ENCODE measurements around the gene ERN1.

The ERN1 gene

DNA sequence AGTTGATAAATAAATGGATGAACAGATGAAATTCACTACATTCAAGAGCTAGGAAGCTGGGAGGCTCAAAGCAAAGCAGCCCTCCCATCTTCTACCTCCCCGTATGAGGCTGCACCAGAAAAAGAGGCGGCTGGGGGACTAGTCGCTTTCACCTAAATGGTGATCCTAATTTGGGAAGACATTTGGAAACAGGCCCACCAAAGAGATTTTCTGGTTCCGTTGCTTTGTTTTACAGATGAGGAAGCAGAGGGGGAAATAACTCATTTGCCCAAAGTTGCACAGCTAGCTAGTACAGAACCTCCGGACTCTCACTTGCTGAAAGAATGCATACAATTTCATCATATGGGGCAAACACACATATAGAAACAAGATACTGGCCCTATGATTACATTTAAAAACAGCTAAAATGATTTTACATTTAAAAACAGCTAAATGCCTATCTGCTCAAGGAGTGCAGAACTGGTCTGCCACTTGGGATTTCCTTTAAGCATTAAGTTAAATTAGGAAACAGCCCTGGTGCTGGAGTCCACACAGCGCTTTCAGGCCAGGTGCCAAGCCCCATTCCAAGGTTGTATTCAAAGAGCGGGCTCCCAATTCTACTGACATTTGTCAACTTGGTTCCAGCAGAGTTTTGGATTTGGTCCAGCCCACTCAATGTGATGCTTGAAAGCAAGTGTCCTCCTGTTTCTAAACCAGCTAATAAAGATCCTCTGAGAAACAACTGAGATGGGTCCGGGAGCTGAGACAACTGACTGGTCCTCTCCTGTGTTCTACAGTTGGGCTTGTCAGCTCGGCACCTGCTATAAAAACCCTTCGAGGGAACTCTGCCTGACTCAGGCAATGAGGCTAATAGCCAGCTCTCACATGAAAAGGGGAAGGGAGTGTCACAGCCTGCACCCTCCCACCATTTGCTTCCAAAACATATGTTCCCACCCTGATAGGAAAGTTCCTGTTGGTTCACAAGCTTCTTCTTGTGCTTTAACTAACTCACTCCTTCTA lies 11.7 kb downstream of the ERN1 start:
- Histone ChIP-seq H3K36me3 (ENCODE audit: control insufficient read depth in 2 of 2, insufficient read depth in 1 of 2, low read length in 2 of 2) (no peaks in the 10 kb centered on the region), H3K9me3 (ENCODE audit: control insufficient read depth, insufficient read depth, low read depth, low read length) (no peaks in the 10 kb centered on the region), H3K27ac (ENCODE audit: extremely low read depth, low read depth, low read length) (no peak overlapping the region), H3K4me3 (ENCODE audit: low read depth, low read length) (no peak overlapping the region), H3K4me1 (ENCODE audit: control insufficient read depth, insufficient read depth, low read length) (peaks cover 3% of the 10 kb centered on the region; the same call in 1 of the 2 replicates)
- POLR2A ChIA-PET, result interaction anchor here (0.5 to 1.7 kb wide), 3 partner anchors 11 to 938 kb away, joined by 3 to 4 read pairs (median 3); partner anchors contain the start of gene GNA13
- CTCF ChIA-PET, result interaction anchor here (0.6 to 1.1 kb wide), 2 partner anchors 8 to 36 kb away, joined by 4 to 7 read pairs; no protein-coding TSS in a partner anchor
- TF ChIP-seq, protein P1, sequence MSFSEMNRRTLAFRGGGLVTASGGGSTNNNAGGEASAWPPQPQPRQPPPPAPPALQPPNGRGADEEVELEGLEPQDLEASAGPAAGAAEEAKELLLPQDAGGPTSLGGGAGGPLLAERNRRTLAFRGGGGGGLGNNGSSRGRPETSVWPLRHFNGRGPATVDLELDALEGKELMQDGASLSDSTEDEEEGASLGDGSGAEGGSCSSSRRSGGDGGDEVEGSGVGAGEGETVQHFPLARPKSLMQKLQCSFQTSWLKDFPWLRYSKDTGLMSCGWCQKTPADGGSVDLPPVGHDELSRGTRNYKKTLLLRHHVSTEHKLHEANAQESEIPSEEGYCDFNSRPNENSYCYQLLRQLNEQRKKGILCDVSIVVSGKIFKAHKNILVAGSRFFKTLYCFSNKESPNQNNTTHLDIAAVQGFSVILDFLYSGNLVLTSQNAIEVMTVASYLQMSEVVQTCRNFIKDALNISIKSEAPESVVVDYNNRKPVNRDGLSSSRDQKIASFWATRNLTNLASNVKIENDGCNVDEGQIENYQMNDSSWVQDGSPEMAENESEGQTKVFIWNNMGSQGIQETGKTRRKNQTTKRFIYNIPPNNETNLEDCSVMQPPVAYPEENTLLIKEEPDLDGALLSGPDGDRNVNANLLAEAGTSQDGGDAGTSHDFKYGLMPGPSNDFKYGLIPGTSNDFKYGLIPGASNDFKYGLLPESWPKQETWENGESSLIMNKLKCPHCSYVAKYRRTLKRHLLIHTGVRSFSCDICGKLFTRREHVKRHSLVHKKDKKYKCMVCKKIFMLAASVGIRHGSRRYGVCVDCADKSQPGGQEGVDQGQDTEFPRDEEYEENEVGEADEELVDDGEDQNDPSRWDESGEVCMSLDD (tag by site-specific recombination; IDR thresholded peaks at IDR 0.05), result no peak
- TF ChIP-seq, protein P2, sequence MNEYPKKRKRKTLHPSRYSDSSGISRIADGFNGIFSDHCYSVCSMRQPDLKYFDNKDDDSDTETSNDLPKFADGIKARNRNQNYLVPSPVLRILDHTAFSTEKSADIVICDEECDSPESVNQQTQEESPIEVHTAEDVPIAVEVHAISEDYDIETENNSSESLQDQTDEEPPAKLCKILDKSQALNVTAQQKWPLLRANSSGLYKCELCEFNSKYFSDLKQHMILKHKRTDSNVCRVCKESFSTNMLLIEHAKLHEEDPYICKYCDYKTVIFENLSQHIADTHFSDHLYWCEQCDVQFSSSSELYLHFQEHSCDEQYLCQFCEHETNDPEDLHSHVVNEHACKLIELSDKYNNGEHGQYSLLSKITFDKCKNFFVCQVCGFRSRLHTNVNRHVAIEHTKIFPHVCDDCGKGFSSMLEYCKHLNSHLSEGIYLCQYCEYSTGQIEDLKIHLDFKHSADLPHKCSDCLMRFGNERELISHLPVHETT (tag by site-specific recombination; IDR thresholded peaks at IDR 0.05), result no peak
- TF ChIP-seq KLF10 (tag by site-specific recombination; IDR thresholded peaks at IDR 0.05) (0 out of 2 replicates have a peak, but pooled peaks have one; percentile 11), ZFP37 (tag by site-specific recombination; IDR thresholded peaks at IDR 0.05) (no peak), ZNF433 (tag by site-specific recombination; IDR thresholded peaks at IDR 0.05; ENCODE audit: low read depth) (no peak), ZNF292 (tag by site-specific recombination; IDR thresholded peaks at IDR 0.05; ENCODE audit: borderline replicate concordance, low read depth) (no peak), ZNF416 (tag by site-specific recombination; IDR thresholded peaks at IDR 0.05) (no peak), ZXDB (tag by site-specific recombination; IDR thresholded peaks at IDR 0.05) (no peak), ZNF785 (tag by site-specific recombination; IDR thresholded peaks at IDR 0.05) (no peak), ZNF324 (tag by site-specific recombination; IDR thresholded peaks at IDR 0.05) (no peak), SP2 (tag by site-specific recombination; IDR thresholded peaks at IDR 0.05) (peak; percentile 26; the same call in 1 of the 2 replicates), ZNF776 (tag by site-specific recombination; IDR thresholded peaks at IDR 0.05; ENCODE audit: borderline replicate concordance) (no peak), ZNF202 (tag by site-specific recombination; IDR thresholded peaks at IDR 0.05; ENCODE audit: borderline replicate concordance) (no peak), ZNF140 (tag by site-specific recombination; IDR thresholded peaks at IDR 0.05) (no peak), ZNF544 (tag by site-specific recombination; IDR thresholded peaks at IDR 0.05) (no peak), ZNF843 (tag by site-specific recombination; IDR thresholded peaks at IDR 0.05) (no peak), ZFHX2 (tag by site-specific recombination; conservative IDR thresholded peaks at IDR 0.05) (no peak), BCL11B (tag by site-specific recombination; IDR thresholded peaks at IDR 0.05; ENCODE audit: low read depth) (no peak), ZNF341 (tag by site-specific recombination; IDR thresholded peaks at IDR 0.05; ENCODE audit: low read depth) (no peak), ZNF302 (tag by site-specific recombination; IDR thresholded peaks at IDR 0.05; ENCODE audit: low read depth) (no peak), EGR2 (tag by site-specific recombination; IDR thresholded peaks at IDR 0.05; ENCODE audit: low read depth) (no peak), ZNF510 (tag by site-specific recombination; IDR thresholded peaks at IDR 0.05; ENCODE audit: insufficient replicate concordance) (no peak)
- TF ChIP-seq, protein P3, sequence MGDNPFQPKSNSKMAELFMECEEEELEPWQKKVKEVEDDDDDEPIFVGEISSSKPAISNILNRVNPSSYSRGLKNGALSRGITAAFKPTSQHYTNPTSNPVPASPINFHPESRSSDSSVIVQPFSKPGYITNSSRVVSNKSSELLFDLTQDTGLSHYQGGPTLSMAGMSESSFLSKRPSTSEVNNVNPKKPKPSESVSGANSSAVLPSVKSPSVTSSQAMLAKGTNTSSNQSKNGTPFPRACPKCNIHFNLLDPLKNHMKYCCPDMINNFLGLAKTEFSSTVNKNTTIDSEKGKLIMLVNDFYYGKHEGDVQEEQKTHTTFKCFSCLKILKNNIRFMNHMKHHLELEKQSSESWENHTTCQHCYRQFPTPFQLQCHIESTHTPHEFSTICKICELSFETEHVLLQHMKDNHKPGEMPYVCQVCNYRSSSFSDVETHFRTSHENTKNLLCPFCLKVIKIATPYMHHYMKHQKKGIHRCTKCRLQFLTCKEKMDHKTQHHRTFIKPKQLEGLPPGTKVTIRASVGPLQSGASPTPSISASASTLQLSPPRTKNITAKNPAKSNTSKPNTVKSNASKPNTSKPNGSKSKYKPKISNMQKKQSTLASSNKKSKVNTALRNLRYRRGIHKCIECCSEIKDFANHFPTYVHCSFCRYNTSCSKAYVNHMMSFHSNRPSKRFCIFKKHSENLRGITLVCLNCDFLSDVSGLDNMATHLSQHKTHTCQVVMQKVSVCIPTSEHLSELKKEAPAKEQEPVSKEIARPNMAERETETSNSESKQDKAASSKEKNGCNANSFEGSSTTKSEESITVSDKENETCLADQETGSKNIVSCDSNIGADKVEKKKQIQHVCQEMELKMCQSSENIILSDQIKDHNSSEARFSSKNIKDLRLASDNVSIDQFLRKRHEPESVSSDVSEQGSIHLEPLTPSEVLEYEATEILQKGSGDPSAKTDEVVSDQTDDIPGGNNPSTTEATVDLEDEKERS (tag by site-specific recombination; IDR thresholded peaks at IDR 0.05), result no peak
- TF ChIP-seq, protein P4, sequence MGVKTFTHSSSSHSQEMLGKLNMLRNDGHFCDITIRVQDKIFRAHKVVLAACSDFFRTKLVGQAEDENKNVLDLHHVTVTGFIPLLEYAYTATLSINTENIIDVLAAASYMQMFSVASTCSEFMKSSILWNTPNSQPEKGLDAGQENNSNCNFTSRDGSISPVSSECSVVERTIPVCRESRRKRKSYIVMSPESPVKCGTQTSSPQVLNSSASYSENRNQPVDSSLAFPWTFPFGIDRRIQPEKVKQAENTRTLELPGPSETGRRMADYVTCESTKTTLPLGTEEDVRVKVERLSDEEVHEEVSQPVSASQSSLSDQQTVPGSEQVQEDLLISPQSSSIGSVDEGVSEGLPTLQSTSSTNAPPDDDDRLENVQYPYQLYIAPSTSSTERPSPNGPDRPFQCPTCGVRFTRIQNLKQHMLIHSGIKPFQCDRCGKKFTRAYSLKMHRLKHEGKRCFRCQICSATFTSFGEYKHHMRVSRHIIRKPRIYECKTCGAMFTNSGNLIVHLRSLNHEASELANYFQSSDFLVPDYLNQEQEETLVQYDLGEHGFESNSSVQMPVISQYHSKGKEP (tag by site-specific recombination; IDR thresholded peaks at IDR 0.05), result 0 out of 2 replicates have a peak, but pooled peaks have one; percentile 10
- TF ChIP-seq, protein P5, sequence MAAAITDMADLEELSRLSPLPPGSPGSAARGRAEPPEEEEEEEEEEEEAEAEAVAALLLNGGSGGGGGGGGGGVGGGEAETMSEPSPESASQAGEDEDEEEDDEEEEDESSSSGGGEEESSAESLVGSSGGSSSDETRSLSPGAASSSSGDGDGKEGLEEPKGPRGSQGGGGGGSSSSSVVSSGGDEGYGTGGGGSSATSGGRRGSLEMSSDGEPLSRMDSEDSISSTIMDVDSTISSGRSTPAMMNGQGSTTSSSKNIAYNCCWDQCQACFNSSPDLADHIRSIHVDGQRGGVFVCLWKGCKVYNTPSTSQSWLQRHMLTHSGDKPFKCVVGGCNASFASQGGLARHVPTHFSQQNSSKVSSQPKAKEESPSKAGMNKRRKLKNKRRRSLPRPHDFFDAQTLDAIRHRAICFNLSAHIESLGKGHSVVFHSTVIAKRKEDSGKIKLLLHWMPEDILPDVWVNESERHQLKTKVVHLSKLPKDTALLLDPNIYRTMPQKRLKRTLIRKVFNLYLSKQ (tag by site-specific recombination; IDR thresholded peaks at IDR 0.05; ENCODE audit: borderline replicate concordance), result no peak

All from HEK293 (cell line).